Endothelial cell of umbilical vein (primary cell): ENCODE measurements around the gene PRLHR. TPM values are rescaled to one million over a fixed set of nuclear protein-coding genes. Genes with fewer than 3 reads are reported as not detected.

ENCODE experiments used
- BruUV-seq: library from RNA; stranded (reverse); fragments of 400-500 nt; replicated peaks from 2 replicates; lab custom pipeline; 2021; lab: Mats Ljungman, UMichigan
- CTCF ChIA-PET: fragments of 300-600, 350-600 bp; sonication (Branson Sonifier 250); formaldehyde crosslinking; loops from one replicate; lab custom pipeline; 2021; ENCODE audit warnings: antibody characterized with exemption, inconsistent platforms; lab: Charles Lee
- POLR2A ChIA-PET: fragments of 300-600, 350-600 bp; sonication (Branson Sonifier 250); formaldehyde crosslinking; loops from one replicate; lab custom pipeline; 2021; ENCODE audit warnings: antibody characterized with exemption, inconsistent platforms; lab: Charles Lee
- DNase-seq: peaks from one replicate; pipeline ENCODE4 v3.0.0-alpha.2; 2011; ENCODE audit warnings: low read depth, low spot score
- FAIRE-seq: peaks from 2 replicates; lab custom pipeline; 2011; peaks lifted over from hg19 to GRCh38; lab: Jason Lieb, UNC
- H2AFZ ChIP-seq: 2 replicates; pipeline ENCODE4 v1.6.0; 2012; ENCODE audit warnings: low read depth, low read length, control low read depth, inconsistent platforms
- H3K27ac ChIP-seq: 2 replicates; pipeline ENCODE4 v1.5.1; 2011; ENCODE audit warnings: low read depth, mild to moderate bottlenecking, control low read depth, low read length, moderate library complexity; ENCODE audit not compliant: insufficient read depth
- H3K27me3 ChIP-seq, 2 experiments: 2 replicates each; pipeline versions ENCODE4 v1.6.0 to v1.6.1; 2011; ENCODE audit warnings: low read length in 2 of 2, mixed read lengths in 1 of 2; ENCODE audit not compliant: control insufficient read depth in 2 of 2, insufficient read depth in 2 of 2
- H3K36me3 ChIP-seq, 2 experiments: 2 replicates in 1 of 2; 3 replicates in 1 of 2; pipeline ENCODE4 v1.5.1; 2011; ENCODE audit warnings: low read length in 2 of 2, mild to moderate bottlenecking in 1 of 2, moderate library complexity in 1 of 2; ENCODE audit not compliant: control insufficient read depth in 2 of 2, insufficient read depth in 2 of 2; ENCODE audit errors: extremely low read depth in 1 of 2
- H3K4me1 ChIP-seq: 3 replicates; pipeline ENCODE4 v1.5.1; 2011; ENCODE audit warnings: mild to moderate bottlenecking, low read length; ENCODE audit not compliant: control insufficient read depth, insufficient read depth; ENCODE audit errors: extremely low read depth
- H3K4me2 ChIP-seq: 2 replicates; pipeline ENCODE4 v1.6.1; 2011; ENCODE audit warnings: low read length, control low read depth, mixed read lengths; ENCODE audit not compliant: insufficient read depth
- H3K4me3 ChIP-seq, 3 experiments: fragments of 200-600 bp in 1 of 3; sonication (generic), shearing (Covaris generic) in 1 of 3; replicated peaks in 1 of 3; 2 replicates each; pipeline ENCODE4 v1.5.1; 2011 to 2016; ENCODE audit warnings: control low read depth in 3 of 3, low read length in 3 of 3, mild to moderate bottlenecking in 2 of 3, inconsistent platforms in 1 of 3, low read depth in 1 of 3, moderate library complexity in 1 of 3; ENCODE audit not compliant: insufficient read depth in 1 of 3
- H3K79me2 ChIP-seq: 2 replicates; pipeline ENCODE4 v1.6.0; 2012; ENCODE audit warnings: low read length, inconsistent platforms; ENCODE audit not compliant: control insufficient read depth, insufficient read depth
- H3K9ac ChIP-seq: replicated peaks from 2 replicates; pipeline ENCODE3; 2011; ENCODE audit warnings: low read length, control low read depth; ENCODE audit not compliant: insufficient read depth; ENCODE audit errors: extremely low read depth
- H3K9me1 ChIP-seq: replicated peaks from 3 replicates; pipeline ENCODE4 v1.6.0; 2011; ENCODE audit warnings: mild to moderate bottlenecking, low read length; ENCODE audit not compliant: control insufficient read depth, insufficient read depth; ENCODE audit errors: extremely low read depth
- H3K9me3 ChIP-seq: replicated peaks from 2 replicates; pipeline ENCODE4 v1.5.1; 2012; ENCODE audit warnings: low read length, inconsistent platforms; ENCODE audit not compliant: control insufficient read depth, insufficient read depth
- H4K20me1 ChIP-seq: replicated peaks from 2 replicates; pipeline ENCODE3; 2011; ENCODE audit warnings: mild to moderate bottlenecking, low read length; ENCODE audit not compliant: control insufficient read depth, insufficient read depth; ENCODE audit errors: extremely low read depth
- CTCF ChIP-seq, 2 donors: IDR thresholded peaks; 1 replicate in 1 of 2; 2 replicates in 1 of 2; pipeline ENCODE4 v1.5.1; 2011; ENCODE audit warnings: low read length in 2 of 2, mild to moderate bottlenecking in 2 of 2, moderate library complexity in 2 of 2, control low read depth in 1 of 2, inconsistent platforms in 1 of 2, low read depth in 1 of 2; ENCODE audit not compliant: insufficient read depth in 1 of 2; ENCODE audit errors: extremely low read depth in 1 of 2
- EZH2 ChIP-seq: IDR thresholded peaks from 2 replicates; pipeline ENCODE4 v1.6.1; 2012; ENCODE audit warnings: borderline replicate concordance, low read depth, mild to moderate bottlenecking, moderate library complexity, low read length, inconsistent platforms; ENCODE audit not compliant: severe bottlenecking
- FOS ChIP-seq: IDR thresholded peaks from 2 replicates; pipeline ENCODE4 v1.6.1; 2011; ENCODE audit warnings: mild to moderate bottlenecking, low read length, moderate library complexity, borderline replicate concordance; ENCODE audit not compliant: insufficient read depth
- GATA2 ChIP-seq: IDR thresholded peaks from 2 replicates; pipeline ENCODE4 v1.7.0; 2011; ENCODE audit warnings: low read depth, mild to moderate bottlenecking, moderate library complexity, mixed read lengths, low read length; ENCODE audit not compliant: insufficient read length, insufficient read depth
- JUN ChIP-seq: IDR thresholded peaks from 2 replicates; pipeline ENCODE4 v1.6.1; 2011; ENCODE audit warnings: borderline replicate concordance, low read depth; ENCODE audit not compliant: insufficient read length, insufficient read depth
- MAX ChIP-seq: IDR thresholded peaks from 2 replicates; pipeline ENCODE4 v1.6.1; 2011; ENCODE audit not compliant: insufficient read depth, insufficient read length
- MYC ChIP-seq: IDR thresholded peaks from one replicate; pipeline ENCODE4 v1.6.1; 2011; ENCODE audit warnings: mild to moderate bottlenecking, low read depth, low read length
- POLR2A ChIP-seq: IDR thresholded peaks from 2 replicates; pipeline ENCODE4 v1.6.1; 2012; ENCODE audit warnings: low read depth, mild to moderate bottlenecking, control low read depth, low read length
- POLR2AphosphoS5 ChIP-seq: IDR thresholded peaks from 2 replicates; pipeline ENCODE4 v1.6.1; 2012; ENCODE audit warnings: low read depth, mild to moderate bottlenecking, control low read depth, low read length, moderate library complexity; ENCODE audit not compliant: insufficient read depth
- dilution Hi-C: fragments of 300-500 bp; cut with MboI; formaldehyde crosslinking; loops from one replicate; pipeline ENCODE4 v1.15.0; 2019; ENCODE audit warnings: low sequenced_read_pairs; ENCODE audit not compliant: extremely low pct_ligation_motif_present
- intact Hi-C: fragments of 100-400 bp; cut with micrococcal nuclease; formaldehyde crosslinking; loops from one replicate; pipeline ENCODE4 v1.10.0; 2022
- polyA plus RNA-seq, 4 experiments: library from polyadenylated mRNA; depleted of rRNA in 3 of 4; stranded (reverse) in 3 of 4; unstranded in 1 of 4; fragments of >200 nt; gene quantifications; 2 replicates each; pipeline versions ENCODE4 v1.2.1 to v1.2.3, GENCODE V29; 2011 to 2012; ENCODE audit warnings: missing spikeins in 1 of 4
- total RNA-seq: library from RNA; stranded (reverse); gene quantifications from 2 replicates; pipeline ENCODE4 v1.2.3, GENCODE V29; 2021

Gene PRLHR
- total and polyA plus RNA-seq, 2 donors (not counting 3 experiments of a cell fraction or from before 2014, with no cell fraction given): not detected

DNA sequence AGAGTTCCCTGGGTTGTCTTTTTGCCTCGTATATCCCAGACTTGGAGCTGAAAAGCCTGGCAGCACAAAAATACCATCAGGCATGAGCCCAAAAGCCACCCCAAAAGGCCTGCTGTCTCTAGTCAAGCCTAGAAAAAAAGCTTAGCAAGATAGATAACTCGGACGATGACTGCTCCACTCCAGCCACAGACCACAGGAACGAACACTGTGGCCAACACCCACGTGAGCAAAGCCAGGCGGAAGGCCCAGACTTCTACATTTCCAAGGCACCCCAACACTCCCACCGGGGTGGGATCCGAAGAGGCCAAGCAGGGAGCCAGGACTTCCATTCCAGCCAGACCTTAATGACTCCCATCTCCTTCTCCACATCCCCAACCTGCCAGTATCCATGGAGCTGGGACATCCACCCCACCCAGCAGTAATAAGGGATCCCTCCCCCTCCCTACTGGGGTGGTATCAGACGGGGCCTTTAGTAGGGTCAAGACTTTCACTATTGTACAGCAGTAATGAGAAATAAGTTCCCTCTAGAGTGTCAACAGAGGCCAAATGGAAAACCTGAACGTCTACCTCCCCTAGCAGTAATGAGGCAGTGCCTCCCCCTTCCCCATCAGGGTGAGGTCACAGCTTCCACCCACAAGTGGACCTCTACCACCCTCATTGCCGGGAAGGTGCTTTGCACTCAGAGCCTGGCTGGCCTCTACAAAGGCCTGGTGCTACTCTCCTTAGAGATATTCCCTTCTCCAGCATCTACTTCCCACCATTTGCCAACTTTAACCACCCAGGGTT, 23.0 kb downstream of the PRLHR start:
- H3K4me3 ChIP-seq: no peak overlapping the region
- dilution Hi-C loops: no loop called here
- intact Hi-C loops: no loop called here
- no peak overlapping the region for H3K27ac ChIP-seq
- no peaks in the 10 kb centered on the region for H3K9me1 ChIP-seq
- H2AFZ ChIP-seq: no peak overlapping the region
- TF ChIP-seq MYC: no peak
- TF ChIP-seq EZH2: no peak
- TF ChIP-seq JUN: no peak
- TF ChIP-seq CTCF (IDR thresholded peaks at IDR 0.05; ENCODE audit: extremely low read depth in 1 of 2, insufficient read depth in 1 of 2, low read depth in 1 of 2, low read length in 2 of 2): no peak
- no peak for TF ChIP-seq GATA2
- no peak for TF ChIP-seq POLR2AphosphoS5
- TF ChIP-seq MAX: no peak
- TF ChIP-seq POLR2A: no peak
- TF ChIP-seq FOS: no peak
- ChIA-PET POLR2A (no interaction called here), CTCF (interaction anchor here (1.3 to 2.3 kb wide), 2 partner anchors 148 to 149 kb away, joined by 3 to 9 read pairs; no protein-coding TSS in a partner anchor)
- H3K79me2 ChIP-seq: no peaks in the 10 kb centered on the region
- FAIRE-seq (no peak), DNase-seq (no peak)
- no peaks in the 10 kb centered on the region for H3K36me3 ChIP-seq
- BruUV-seq: no TSS peak
- no peaks in the 10 kb centered on the region for H3K4me1 ChIP-seq
- peaks cover 0 to 6% of the 10 kb centered on the region in 2 experiments for H3K27me3 ChIP-seq
- no peaks in the 10 kb centered on the region for H3K9me3 ChIP-seq
- H3K9ac ChIP-seq: no peak overlapping the region
- no peak overlapping the region for H3K4me2 ChIP-seq
- H4K20me1 ChIP-seq: no peaks in the 10 kb centered on the region
